ENCODE results near the gene GSTM4.

The GSTM4 gene

DNA sequence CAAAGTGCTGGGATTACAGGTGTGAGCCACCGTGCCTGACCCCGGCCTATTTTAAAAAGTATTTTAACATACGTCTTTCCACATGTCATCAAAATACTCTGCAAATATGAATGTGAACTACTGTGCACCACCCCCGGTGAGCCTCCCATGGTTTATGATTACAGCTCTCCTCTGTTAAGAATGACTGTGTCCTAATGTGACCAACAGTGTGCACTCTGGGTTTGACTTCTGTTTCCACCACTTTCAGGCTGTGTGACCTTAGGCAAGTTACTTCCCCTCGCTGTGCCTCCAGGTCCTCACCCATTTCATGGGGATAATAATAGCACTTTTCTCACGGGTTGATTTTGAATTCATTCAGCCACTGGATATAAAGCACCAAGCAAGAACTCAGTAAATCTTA, 21.6 kb upstream of the GSTM4 start:
- in situ Hi-C loops (cut with HindIII; ENCODE audit: low sequenced_read_pairs), result no loop called here
- no peak overlapping the region for H3K4me3 ChIP-seq (ENCODE audit: low read depth, low read length)
- no peak for DNase-seq (ENCODE audit: low read depth)
- TF ChIP-seq, protein P1, sequence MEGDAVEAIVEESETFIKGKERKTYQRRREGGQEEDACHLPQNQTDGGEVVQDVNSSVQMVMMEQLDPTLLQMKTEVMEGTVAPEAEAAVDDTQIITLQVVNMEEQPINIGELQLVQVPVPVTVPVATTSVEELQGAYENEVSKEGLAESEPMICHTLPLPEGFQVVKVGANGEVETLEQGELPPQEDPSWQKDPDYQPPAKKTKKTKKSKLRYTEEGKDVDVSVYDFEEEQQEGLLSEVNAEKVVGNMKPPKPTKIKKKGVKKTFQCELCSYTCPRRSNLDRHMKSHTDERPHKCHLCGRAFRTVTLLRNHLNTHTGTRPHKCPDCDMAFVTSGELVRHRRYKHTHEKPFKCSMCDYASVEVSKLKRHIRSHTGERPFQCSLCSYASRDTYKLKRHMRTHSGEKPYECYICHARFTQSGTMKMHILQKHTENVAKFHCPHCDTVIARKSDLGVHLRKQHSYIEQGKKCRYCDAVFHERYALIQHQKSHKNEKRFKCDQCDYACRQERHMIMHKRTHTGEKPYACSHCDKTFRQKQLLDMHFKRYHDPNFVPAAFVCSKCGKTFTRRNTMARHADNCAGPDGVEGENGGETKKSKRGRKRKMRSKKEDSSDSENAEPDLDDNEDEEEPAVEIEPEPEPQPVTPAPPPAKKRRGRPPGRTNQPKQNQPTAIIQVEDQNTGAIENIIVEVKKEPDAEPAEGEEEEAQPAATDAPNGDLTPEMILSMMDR (IDR thresholded peaks at IDR 0.05; ENCODE audit: low read depth, low read length, missing control alignments), result no peak

DNA sequence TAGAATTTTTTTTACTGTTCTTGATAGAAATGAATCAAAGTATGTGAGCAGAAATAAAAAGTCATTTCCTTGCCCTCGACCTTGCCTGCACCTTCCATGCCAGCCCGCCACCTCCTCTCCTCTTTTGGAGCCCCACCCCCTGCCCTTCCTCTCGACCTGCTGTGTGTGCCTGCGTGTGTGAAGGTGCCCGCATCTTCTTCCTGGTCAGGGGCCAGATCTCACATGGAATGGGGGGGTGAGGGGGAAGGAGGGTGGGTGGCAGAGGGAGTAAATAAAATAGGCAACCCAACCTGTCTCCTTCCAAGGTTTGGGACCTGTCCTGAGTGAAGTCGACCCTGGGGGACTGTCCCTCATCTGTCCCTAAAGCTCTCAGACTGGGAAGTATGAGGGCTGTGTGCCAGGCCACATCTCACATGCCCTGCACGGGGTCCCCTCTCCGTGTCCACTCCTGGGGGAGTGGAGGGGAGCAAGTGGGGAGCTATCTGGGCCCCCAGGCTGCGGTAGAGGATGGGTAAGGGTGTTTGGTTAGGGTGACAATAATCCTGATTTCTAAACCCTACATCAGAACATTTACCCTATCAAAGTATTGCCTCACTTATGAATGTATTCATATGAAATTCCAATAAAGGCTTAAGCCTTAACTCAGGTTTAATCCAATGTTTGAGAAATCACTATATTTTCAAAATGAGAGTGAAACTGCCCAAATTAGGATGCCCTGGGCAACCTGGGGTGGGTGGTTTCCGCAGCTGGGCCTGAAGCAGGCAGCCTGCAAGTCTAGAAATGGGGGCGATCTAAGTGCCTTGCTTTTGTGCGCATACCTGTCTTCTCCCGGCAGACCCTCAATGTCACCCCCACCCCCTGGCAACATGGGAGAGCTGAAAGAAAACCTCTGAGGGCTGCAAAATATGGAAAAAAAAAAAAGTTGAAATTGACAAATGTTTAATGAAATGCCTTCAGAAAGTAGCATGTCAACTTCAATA, 20.8 kb upstream of the GSTM4 start:
- in situ Hi-C loops (cut with HindIII; ENCODE audit: low sequenced_read_pairs), result no loop called here
- TF ChIP-seq, protein P1 (IDR thresholded peaks at IDR 0.05; ENCODE audit: low read depth, low read length, missing control alignments), result no peak
- no peak for DNase-seq (ENCODE audit: low read depth)
- H3K4me3 ChIP-seq (ENCODE audit: low read depth, low read length), result no peak overlapping the region

DNA sequence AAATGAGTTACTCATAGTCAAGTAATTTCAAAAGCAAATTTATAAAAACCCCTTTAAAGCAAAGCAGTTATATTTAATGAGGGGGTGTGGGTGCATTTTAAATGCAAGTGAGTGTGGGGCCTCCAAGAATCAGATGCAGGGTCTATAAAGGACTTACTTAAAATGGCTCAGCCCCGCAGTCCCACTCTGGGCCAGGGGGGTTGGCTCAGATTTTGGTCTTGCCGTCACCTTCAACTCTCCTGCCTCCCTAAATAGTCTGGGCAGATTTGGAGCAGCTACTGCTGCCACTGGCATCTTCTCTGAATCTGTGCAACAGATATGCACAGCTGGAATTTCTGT, 20.1 kb upstream of the GSTM4 start:
- TF ChIP-seq, protein P1 (IDR thresholded peaks at IDR 0.05; ENCODE audit: low read depth, low read length, missing control alignments), result no peak
- H3K4me3 ChIP-seq (ENCODE audit: low read depth, low read length), result no peak overlapping the region
- in situ Hi-C loops (cut with HindIII; ENCODE audit: low sequenced_read_pairs), result no loop called here
- DNase-seq (ENCODE audit: low read depth), result no peak

DNA sequence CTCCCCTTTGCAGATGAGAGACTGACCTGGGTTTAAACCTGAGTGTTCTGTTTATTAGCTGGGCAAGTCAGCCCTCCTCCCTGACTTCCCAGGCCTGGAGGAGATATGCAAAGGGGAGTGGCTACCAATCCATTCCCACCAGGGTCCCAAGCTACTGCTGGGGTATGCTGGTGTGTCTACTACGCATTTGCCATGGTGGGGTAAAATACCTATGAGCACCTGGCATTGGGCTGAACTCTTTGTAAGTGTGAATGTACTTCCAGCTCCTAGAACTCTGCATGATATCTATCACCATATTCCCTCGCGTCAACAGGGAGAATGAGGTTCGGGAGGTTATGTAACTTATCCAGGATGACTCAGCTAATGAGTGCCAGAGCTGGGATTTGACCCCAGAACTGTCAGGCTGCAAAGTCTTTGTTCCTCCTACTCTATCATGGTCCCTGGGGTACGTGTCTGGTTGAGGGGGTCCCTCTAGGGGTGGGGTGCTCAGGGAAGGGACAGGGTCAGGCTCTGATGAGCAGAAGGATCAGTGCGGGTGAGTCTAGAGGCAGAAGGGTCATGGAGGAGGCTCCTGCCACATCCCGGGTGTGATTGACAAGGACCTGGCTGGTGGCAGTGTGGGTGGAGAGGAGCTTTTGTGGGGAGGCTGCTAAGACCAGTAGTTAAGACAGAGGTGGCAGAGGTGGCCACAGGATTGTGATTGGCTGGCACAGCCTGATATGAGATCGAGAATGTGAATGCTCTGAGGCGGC, 19.5 kb upstream of the GSTM4 start:
- H3K4me3 ChIP-seq (ENCODE audit: low read depth, low read length), result no peak overlapping the region
- TF ChIP-seq, protein P1 (IDR thresholded peaks at IDR 0.05; ENCODE audit: low read depth, low read length, missing control alignments), result no peak
- in situ Hi-C loops (cut with HindIII; ENCODE audit: low sequenced_read_pairs), result no loop called here
- DNase-seq (ENCODE audit: low read depth), result no peak

DNA sequence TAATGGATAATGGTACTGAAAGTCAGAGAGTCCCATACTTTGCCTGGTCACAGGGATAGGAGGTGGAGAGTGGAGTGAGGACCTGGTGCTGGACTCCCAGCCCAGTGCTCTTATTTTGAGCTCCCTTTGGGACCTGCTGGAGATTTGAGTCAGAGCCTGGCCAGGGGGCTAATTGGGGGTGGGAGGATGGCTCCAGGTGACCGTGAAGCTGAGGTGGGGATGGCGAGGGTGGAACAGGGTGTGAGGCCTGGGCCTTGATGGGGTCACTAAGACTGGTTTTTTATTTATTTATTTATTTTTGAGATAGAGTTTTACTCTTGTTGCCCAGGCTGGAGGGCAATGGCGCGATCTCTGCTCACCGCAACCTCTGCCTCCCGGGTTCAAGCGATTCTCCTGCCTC, 18.5 kb upstream of the GSTM4 start:
- in situ Hi-C loops (cut with HindIII; ENCODE audit: low sequenced_read_pairs), result no loop called here
- H3K4me3 ChIP-seq (ENCODE audit: low read depth, low read length), result no peak overlapping the region
- DNase-seq (ENCODE audit: low read depth), result no peak
- TF ChIP-seq, protein P1 (IDR thresholded peaks at IDR 0.05; ENCODE audit: low read depth, low read length, missing control alignments), result no peak

DNA sequence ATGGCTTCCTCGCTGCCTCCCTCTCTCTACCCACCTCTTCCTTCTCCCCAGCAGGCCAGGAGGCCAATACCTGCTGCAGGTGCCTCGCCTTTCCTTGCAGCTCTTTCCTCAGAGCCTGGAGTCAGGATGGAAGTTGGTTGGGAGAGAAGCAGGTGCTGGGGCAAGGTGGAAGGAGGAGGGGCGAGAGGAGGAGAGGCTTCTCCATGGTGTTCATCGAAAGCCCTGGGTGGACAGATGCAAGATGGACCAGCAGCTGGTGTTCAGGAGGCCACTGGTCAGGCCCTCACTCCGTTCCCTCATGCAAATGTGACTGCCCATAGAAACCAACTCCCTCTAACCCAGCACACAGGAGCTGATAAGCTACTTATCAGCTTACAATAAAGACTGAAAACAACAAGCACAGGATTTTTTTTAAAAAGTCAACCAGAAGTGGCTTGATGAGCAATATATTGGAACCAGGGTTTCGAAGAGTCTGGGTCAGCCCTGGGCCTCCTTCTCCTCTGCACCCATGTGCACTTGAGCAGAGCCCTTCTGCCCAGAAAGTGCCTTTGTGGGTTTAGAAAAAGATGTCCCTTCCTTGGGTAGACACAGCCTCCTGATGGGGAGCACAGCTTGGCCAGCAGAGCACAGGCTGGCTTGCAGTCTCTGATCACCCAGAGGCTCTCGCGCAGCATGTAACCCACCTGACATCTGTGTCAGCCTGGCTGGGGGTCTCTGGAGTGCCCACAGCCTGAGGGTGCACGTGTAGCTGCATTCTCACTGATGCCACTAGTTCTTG, 16.6 kb upstream of the GSTM4 start:
- H3K4me3 ChIP-seq (ENCODE audit: low read depth, low read length), result no peak overlapping the region
- TF ChIP-seq, protein P1 (IDR thresholded peaks at IDR 0.05; ENCODE audit: low read depth, low read length, missing control alignments), result no peak
- in situ Hi-C loops (cut with HindIII; ENCODE audit: low sequenced_read_pairs), result no loop called here
- no peak for DNase-seq (ENCODE audit: low read depth)
